ENCODE data around the gene AGAP1.

The AGAP1 gene

GRCh38 chr2:235582081-235582686, 88.3 kb downstream of the AGAP1 start:
- H3K9ac ChIP-seq (ENCODE audit: low read length): no peak overlapping the region
- no peak overlapping the region for H3K27ac ChIP-seq (ENCODE audit: low read depth, low read length)
- no peak overlapping the region for H3K4me3 ChIP-seq (ENCODE audit: low read depth, low read length)
- peaks cover 55% of the 10 kb centered on the region for H3K4me1 ChIP-seq (ENCODE audit: control insufficient read depth, insufficient read depth, low read length)
- H3K27me3 ChIP-seq (ENCODE audit: control insufficient read depth, insufficient read depth, low read length): no peaks in the 10 kb centered on the region
- H3K36me3 ChIP-seq (ENCODE audit: control insufficient read depth, insufficient read depth, low read length): no peaks in the 10 kb centered on the region
- H3K9me3 ChIP-seq (ENCODE audit: control insufficient read depth, insufficient read depth, low read depth, low read length): no peaks in the 10 kb centered on the region

- Histone ChIP-seq H3K36me3 (ENCODE audit: control insufficient read depth, insufficient read depth, low read length) (no peaks in the 10 kb centered on the region), H3K4me3 (ENCODE audit: low read depth, low read length) (no peak overlapping the region), H3K27ac (ENCODE audit: low read depth, low read length) (no peak overlapping the region), H3K4me1 (ENCODE audit: control insufficient read depth, insufficient read depth, low read length) (peaks cover 49% of the 10 kb centered on the region), H3K9me3 (ENCODE audit: control insufficient read depth, insufficient read depth, low read depth, low read length) (no peaks in the 10 kb centered on the region), H3K9ac (ENCODE audit: low read length) (no peak overlapping the region), H3K27me3 (ENCODE audit: control insufficient read depth, insufficient read depth, low read length) (no peaks in the 10 kb centered on the region)
These were observed 88.9 kb downstream of the AGAP1 start for GRCh38 chr2:235582729-235583128.

- Histone ChIP-seq H3K36me3 (ENCODE audit: control insufficient read depth, insufficient read depth, low read length) (no peaks in the 10 kb centered on the region), H3K4me3 (ENCODE audit: low read depth, low read length) (no peak overlapping the region), H3K27ac (ENCODE audit: low read depth, low read length) (no peak overlapping the region), H3K4me1 (ENCODE audit: control insufficient read depth, insufficient read depth, low read length) (peaks cover 45% of the 10 kb centered on the region), H3K27me3 (ENCODE audit: control insufficient read depth, insufficient read depth, low read length) (no peaks in the 10 kb centered on the region), H3K9me3 (ENCODE audit: control insufficient read depth, insufficient read depth, low read depth, low read length) (no peaks in the 10 kb centered on the region), H3K9ac (ENCODE audit: low read length) (no peak overlapping the region)
These were observed 89.3 kb downstream of the AGAP1 start for GRCh38 chr2:235583144-235583543.

GRCh38 chr2:235583925-235584637, 90.2 kb downstream of the AGAP1 start:
- H3K4me3 ChIP-seq (ENCODE audit: low read depth, low read length): no peak overlapping the region
- no peak overlapping the region for H3K9ac ChIP-seq (ENCODE audit: low read length)
- H3K27me3 ChIP-seq (ENCODE audit: control insufficient read depth, insufficient read depth, low read length): no peaks in the 10 kb centered on the region

GRCh38 chr2:235584638-235585007, 90.8 kb downstream of the AGAP1 start:
- Histone ChIP-seq H3K27ac (ENCODE audit: low read depth, low read length) (no peak overlapping the region), H3K4me3 (ENCODE audit: low read depth, low read length) (no peak overlapping the region), H3K36me3 (ENCODE audit: control insufficient read depth, insufficient read depth, low read length) (no peaks in the 10 kb centered on the region), H3K27me3 (ENCODE audit: control insufficient read depth, insufficient read depth, low read length) (no peaks in the 10 kb centered on the region), H3K9me3 (ENCODE audit: control insufficient read depth, insufficient read depth, low read depth, low read length) (no peaks in the 10 kb centered on the region), H3K4me1 (ENCODE audit: control insufficient read depth, insufficient read depth, low read length) (peaks cover 45% of the 10 kb centered on the region), H3K9ac (ENCODE audit: low read length) (no peak overlapping the region)

More at GRCh38 chr2:235583925-235584637, 90.2 kb downstream of the AGAP1 start:
- Histone ChIP-seq H3K27ac (ENCODE audit: low read depth, low read length) (no peak overlapping the region), H3K9me3 (ENCODE audit: control insufficient read depth, insufficient read depth, low read depth, low read length) (no peaks in the 10 kb centered on the region), H3K36me3 (ENCODE audit: control insufficient read depth, insufficient read depth, low read length) (no peaks in the 10 kb centered on the region), H3K4me1 (ENCODE audit: control insufficient read depth, insufficient read depth, low read length) (peaks cover 45% of the 10 kb centered on the region)

GRCh38 chr2:235587202-235587601, 93.4 kb downstream of the AGAP1 start:
- Histone ChIP-seq H3K27me3 (ENCODE audit: control insufficient read depth, insufficient read depth, low read length) (no peaks in the 10 kb centered on the region), H3K4me1 (ENCODE audit: control insufficient read depth, insufficient read depth, low read length) (peaks cover 33% of the 10 kb centered on the region), H3K9ac (ENCODE audit: low read length) (no peak overlapping the region), H3K4me3 (ENCODE audit: low read depth, low read length) (no peak overlapping the region), H3K9me3 (ENCODE audit: control insufficient read depth, insufficient read depth, low read depth, low read length) (no peaks in the 10 kb centered on the region), H3K27ac (ENCODE audit: low read depth, low read length) (no peak overlapping the region), H3K36me3 (ENCODE audit: control insufficient read depth, insufficient read depth, low read length) (no peaks in the 10 kb centered on the region)

GRCh38 chr2:235588750-235589149, 94.9 kb downstream of the AGAP1 start:
- Histone ChIP-seq H3K4me1 (ENCODE audit: control insufficient read depth, insufficient read depth, low read length) (peaks cover 33% of the 10 kb centered on the region), H3K27ac (ENCODE audit: low read depth, low read length) (no peak overlapping the region)

GRCh38 chr2:235591231-235591730, 97.4 kb downstream of the AGAP1 start:
- Histone ChIP-seq H3K36me3 (ENCODE audit: control insufficient read depth, insufficient read depth, low read length) (no peaks in the 10 kb centered on the region), H3K4me3 (ENCODE audit: low read depth, low read length) (no peak overlapping the region), H3K4me1 (ENCODE audit: control insufficient read depth, insufficient read depth, low read length) (peaks cover 18% of the 10 kb centered on the region), H3K27me3 (ENCODE audit: control insufficient read depth, insufficient read depth, low read length) (no peaks in the 10 kb centered on the region), H3K9me3 (ENCODE audit: control insufficient read depth, insufficient read depth, low read depth, low read length) (no peaks in the 10 kb centered on the region), H3K9ac (ENCODE audit: low read length) (no peak overlapping the region), H3K27ac (ENCODE audit: low read depth, low read length) (no peak overlapping the region)

More at GRCh38 chr2:235588750-235589149, 94.9 kb downstream of the AGAP1 start:
- Histone ChIP-seq H3K9ac (ENCODE audit: low read length) (no peak overlapping the region), H3K4me3 (ENCODE audit: low read depth, low read length) (no peak overlapping the region), H3K27me3 (ENCODE audit: control insufficient read depth, insufficient read depth, low read length) (no peaks in the 10 kb centered on the region), H3K36me3 (ENCODE audit: control insufficient read depth, insufficient read depth, low read length) (no peaks in the 10 kb centered on the region), H3K9me3 (ENCODE audit: control insufficient read depth, insufficient read depth, low read depth, low read length) (no peaks in the 10 kb centered on the region)

- Histone ChIP-seq H3K27me3 (ENCODE audit: control insufficient read depth, insufficient read depth, low read length) (no peaks in the 10 kb centered on the region), H3K36me3 (ENCODE audit: control insufficient read depth, insufficient read depth, low read length) (no peaks in the 10 kb centered on the region), H3K9me3 (ENCODE audit: control insufficient read depth, insufficient read depth, low read depth, low read length) (no peaks in the 10 kb centered on the region), H3K4me1 (ENCODE audit: control insufficient read depth, insufficient read depth, low read length) (peaks cover 12% of the 10 kb centered on the region), H3K27ac (ENCODE audit: low read depth, low read length) (no peak overlapping the region), H3K4me3 (ENCODE audit: low read depth, low read length) (no peak overlapping the region), H3K9ac (ENCODE audit: low read length) (no peak overlapping the region)
These were observed 98.1 kb downstream of the AGAP1 start for GRCh38 chr2:235591921-235592320.

GRCh38 chr2:235592430-235592829, 98.6 kb downstream of the AGAP1 start:
- Histone ChIP-seq H3K4me1 (ENCODE audit: control insufficient read depth, insufficient read depth, low read length) (peaks cover 10% of the 10 kb centered on the region; the same call in 1 of the 2 replicates), H3K4me3 (ENCODE audit: low read depth, low read length) (no peak overlapping the region), H3K9ac (ENCODE audit: low read length) (no peak overlapping the region), H3K9me3 (ENCODE audit: control insufficient read depth, insufficient read depth, low read depth, low read length) (no peaks in the 10 kb centered on the region), H3K36me3 (ENCODE audit: control insufficient read depth, insufficient read depth, low read length) (no peaks in the 10 kb centered on the region), H3K27me3 (ENCODE audit: control insufficient read depth, insufficient read depth, low read length) (no peaks in the 10 kb centered on the region), H3K27ac (ENCODE audit: low read depth, low read length) (no peak overlapping the region)

GRCh38 chr2:235592836-235593235, 99.0 kb downstream of the AGAP1 start:
- Histone ChIP-seq H3K9me3 (ENCODE audit: control insufficient read depth, insufficient read depth, low read depth, low read length) (no peaks in the 10 kb centered on the region), H3K36me3 (ENCODE audit: control insufficient read depth, insufficient read depth, low read length) (no peaks in the 10 kb centered on the region), H3K4me3 (ENCODE audit: low read depth, low read length) (no peak overlapping the region), H3K27ac (ENCODE audit: low read depth, low read length) (no peak overlapping the region), H3K4me1 (ENCODE audit: control insufficient read depth, insufficient read depth, low read length) (peaks cover 10% of the 10 kb centered on the region; the same call in 1 of the 2 replicates), H3K9ac (ENCODE audit: low read length) (no peak overlapping the region), H3K27me3 (ENCODE audit: control insufficient read depth, insufficient read depth, low read length) (no peaks in the 10 kb centered on the region)

Measured in HUES6 (cell line).